Breast epithelium (tissue), 3 donors: ENCODE measurements around the gene IQGAP1.

Experiments
- CTCF ChIP-seq, 3 donors: fragments of 450-650 bp; IDR thresholded peaks; one replicate each; pipeline ENCODE4 v1.5.1; 2016 to 2017; ENCODE audit warnings: antibody characterized with exemption in 3 of 3, mild to moderate bottlenecking in 3 of 3, moderate library complexity in 3 of 3
- POLR2A ChIP-seq: fragments of 450-650 bp; IDR thresholded peaks from one replicate; pipeline ENCODE4 v1.6.1; 2016; ENCODE audit warnings: antibody characterized with exemption, mild to moderate bottlenecking, moderate library complexity
- POLR2AphosphoS5 ChIP-seq, 3 donors: sonication (generic); formaldehyde crosslinking; IDR thresholded peaks; one replicate each; pipeline ENCODE4 v1.6.1; 2017; ENCODE audit warnings: antibody characterized with exemption in 3 of 3

- TF ChIP-seq CTCF (IDR thresholded peaks at IDR 0.05), result no peak
- no peak for TF ChIP-seq POLR2AphosphoS5 (IDR thresholded peaks at IDR 0.05)
- TF ChIP-seq POLR2A, result no peak
These were observed 23.1 kb downstream of the IQGAP1 start for GRCh38 chr15:90411176-90411575.
